Ishikawa (cell line): Measurements from ENCODE around the gene MS4A15.

Experiments used
- CEBPB ChIP-seq: IDR thresholded peaks from 2 replicates; pipeline ENCODE4 v1.6.1; 2012
- CREB1 ChIP-seq: IDR thresholded peaks from 2 replicates; pipeline ENCODE4 v1.6.1; 2012; ENCODE audit warnings: low read depth
- EGR1 ChIP-seq: IDR thresholded peaks from 2 replicates; pipeline ENCODE4 v1.6.1; 2012
- EP300 ChIP-seq: IDR thresholded peaks from 2 replicates; pipeline ENCODE4 v1.6.1; 2012; ENCODE audit warnings: borderline replicate concordance
- FOXM1 ChIP-seq: IDR thresholded peaks from 2 replicates; pipeline ENCODE4 v1.6.1; 2012; ENCODE audit warnings: low read depth, borderline replicate concordance
- MAX ChIP-seq: IDR thresholded peaks from 2 replicates; pipeline ENCODE4 v1.6.1; 2012
- NFIC ChIP-seq: IDR thresholded peaks from 2 replicates; pipeline ENCODE4 v1.6.1; 2012
- RAD21 ChIP-seq: IDR thresholded peaks from 2 replicates; pipeline ENCODE4 v1.6.1; 2012; ENCODE audit warnings: low read depth
- REST ChIP-seq: IDR thresholded peaks from 2 replicates; pipeline ENCODE4 v1.6.1; 2012; ENCODE audit warnings: low read depth, mild to moderate bottlenecking
- TAF1 ChIP-seq: IDR thresholded peaks from 2 replicates; pipeline ENCODE4 v1.6.1; 2012; ENCODE audit warnings: low read depth, mild to moderate bottlenecking
- TCF12 ChIP-seq: IDR thresholded peaks from 2 replicates; pipeline ENCODE4 v1.6.1; 2012; ENCODE audit warnings: low read depth
- TEAD4 ChIP-seq: IDR thresholded peaks from 2 replicates; pipeline ENCODE4 v1.6.1; 2012
- USF1 ChIP-seq: IDR thresholded peaks from 2 replicates; pipeline ENCODE4 v1.6.1; 2012
- YY1 ChIP-seq: IDR thresholded peaks from 2 replicates; pipeline ENCODE4 v1.6.1; 2012; ENCODE audit warnings: low read depth
- ZBTB7A ChIP-seq: IDR thresholded peaks from 2 replicates; pipeline ENCODE4 v1.6.1; 2012; ENCODE audit warnings: low read depth

The MS4A15 gene

GRCh38 chr11:60792521-60792920 lies 35.9 kb downstream of the MS4A15 start:
- TF ChIP-seq ZBTB7A (no peak), YY1 (no peak), FOXM1 (no peak), TCF12 (no peak), MAX (no peak), EP300 (no peak), TEAD4 (no peak), CEBPB (no peak), TAF1 (no peak), RAD21 (no peak), EGR1 (no peak), NFIC (no peak), REST (no peak), CREB1 (no peak), USF1 (no peak)

DNA sequence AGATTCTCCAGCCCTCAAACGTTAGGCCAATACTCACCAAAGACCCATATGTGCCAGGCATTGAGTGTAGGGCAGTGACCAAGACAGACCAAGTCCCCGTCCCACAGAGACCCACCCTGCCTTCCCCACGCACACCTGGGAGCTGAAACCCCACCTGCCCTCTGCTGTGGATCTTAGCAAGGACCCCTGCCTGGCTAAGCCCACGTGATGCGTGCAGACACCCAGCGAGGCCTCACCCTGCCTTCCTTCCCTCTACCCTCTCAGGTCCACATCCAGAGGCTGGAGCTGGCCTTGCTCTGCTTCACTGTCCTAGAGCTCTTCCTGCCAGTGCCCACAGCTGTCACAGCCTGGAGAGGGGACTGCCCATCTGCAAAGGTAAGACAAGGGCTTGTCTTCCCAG lies 38.6 kb downstream of the MS4A15 start:
- TF ChIP-seq NFIC, result no peak
- TF ChIP-seq YY1, result no peak
- TF ChIP-seq TAF1, result no peak
- TF ChIP-seq TEAD4, result no peak
- TF ChIP-seq REST, result no peak
- TF ChIP-seq USF1, result no peak
- no peak for TF ChIP-seq EP300

GRCh38 chr11:60797846-60798630 lies 41.4 kb downstream of the MS4A15 start:
- TF ChIP-seq TAF1 (no peak), YY1 (no peak), MAX (no peak), REST (no peak), TEAD4 (no peak), FOXM1 (no peak), CREB1 (no peak), RAD21 (no peak), EGR1 (no peak), CEBPB (no peak), ZBTB7A (no peak), USF1 (no peak), TCF12 (no peak), EP300 (no peak)

DNA sequence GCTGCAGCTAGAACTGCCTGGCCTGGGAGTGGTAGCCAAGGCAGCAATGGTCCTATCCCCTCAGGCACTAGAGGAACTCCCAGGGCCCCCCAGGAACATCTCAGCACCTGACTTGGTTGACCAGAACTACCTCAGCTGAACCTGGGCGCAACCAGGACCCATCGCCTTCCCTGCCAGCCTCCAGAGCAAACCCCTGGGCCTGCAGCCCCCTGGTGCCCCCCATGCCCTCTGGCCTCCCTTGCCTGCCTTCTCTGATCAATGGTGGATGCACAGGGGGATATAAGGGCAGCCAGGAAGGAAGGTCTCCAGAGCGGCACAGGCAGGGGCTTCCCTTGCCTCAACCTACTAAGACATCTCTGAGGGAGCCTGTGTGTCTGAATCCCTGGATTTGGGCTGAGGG lies 42.0 kb downstream of the MS4A15 start:
- TF ChIP-seq MAX (no peak), EGR1 (no peak), TAF1 (no peak), ZBTB7A (no peak), CREB1 (no peak), RAD21 (no peak), USF1 (no peak), NFIC (no peak), YY1 (no peak), TEAD4 (no peak), EP300 (no peak), REST (no peak), TCF12 (no peak)
